Liver (tissue), 9 donors: Measurements from ENCODE around the gene DAND5. TPM values are rescaled to one million over a fixed set of nuclear protein-coding genes. Genes with fewer than 3 reads are reported as not detected.

Experiments
- DNase-seq: peaks from one replicate; pipeline ENCODE4 v3.0.0-alpha.2; 2017; ENCODE audit warnings: low spot score
- H3K27ac ChIP-seq, 2 donors: one replicate each; pipeline ENCODE4 v1.7.0; 2013; ENCODE audit warnings: inconsistent platforms in 2 of 2, low read length in 2 of 2, control low read depth in 1 of 2, low read depth in 1 of 2, mild to moderate bottlenecking in 1 of 2
- H3K27me3 ChIP-seq, 4 donors: one replicate each; pipeline versions ENCODE4 v1.6.1 to v1.7.0; 2013; ENCODE audit warnings: low read length in 3 of 4, inconsistent platforms in 1 of 4, mild to moderate bottlenecking in 1 of 4, moderate library complexity in 1 of 4; ENCODE audit not compliant: control insufficient read depth in 4 of 4, insufficient read depth in 4 of 4
- H3K36me3 ChIP-seq, 4 donors: one replicate each; pipeline versions ENCODE4 v1.6.1 to v1.7.0; 2013; ENCODE audit warnings: low read length in 3 of 4, mild to moderate bottlenecking in 3 of 4, low read depth in 1 of 4, moderate library complexity in 1 of 4; ENCODE audit not compliant: control insufficient read depth in 4 of 4, insufficient read depth in 3 of 4
- H3K4me1 ChIP-seq, 4 donors: one replicate each; pipeline versions ENCODE4 v1.6.1 to v1.7.0; 2013; ENCODE audit warnings: low read length in 3 of 4, mild to moderate bottlenecking in 3 of 4, moderate library complexity in 1 of 4; ENCODE audit not compliant: control insufficient read depth in 4 of 4, insufficient read depth in 4 of 4
- H3K4me3 ChIP-seq, 3 donors: one replicate each; pipeline versions ENCODE4 v1.6.1 to v1.7.0; 2013; ENCODE audit warnings: low read length in 3 of 3, control low read depth in 1 of 3, low read depth in 1 of 3, mild to moderate bottlenecking in 1 of 3
- H3K9ac ChIP-seq, 2 donors: one replicate each; pipeline ENCODE4 v1.7.0; 2013; ENCODE audit warnings: low read length in 2 of 2, mild to moderate bottlenecking in 2 of 2, moderate library complexity in 2 of 2, control low read depth in 1 of 2, low read depth in 1 of 2
- H3K9me3 ChIP-seq, 4 donors: one replicate each; pipeline versions ENCODE4 v1.6.1 to v1.7.0; 2013; ENCODE audit warnings: low read length in 3 of 4; ENCODE audit not compliant: control insufficient read depth in 4 of 4
- ATF3 ChIP-seq: IDR thresholded peaks from 2 replicates; pipeline ENCODE4 v1.6.1; 2016; ENCODE audit warnings: antibody characterized with exemption
- CTCF ChIP-seq: fragments of 150-350 bp; IDR thresholded peaks from 2 replicates; pipeline ENCODE4 v1.5.1; 2017; ENCODE audit warnings: improper control_type of control experiment, low read depth, low read length; ENCODE audit not compliant: missing input control
- EGR1 ChIP-seq, 2 donors: IDR thresholded peaks; 2 replicates each; pipeline ENCODE4 v1.6.1; 2016 to 2018; ENCODE audit warnings: antibody characterized with exemption in 2 of 2, low read depth in 2 of 2
- FOXA1 ChIP-seq: IDR thresholded peaks from 2 replicates; pipeline ENCODE4 v1.6.1; 2016; ENCODE audit warnings: antibody characterized with exemption
- FOXA2 ChIP-seq: IDR thresholded peaks from 2 replicates; pipeline ENCODE4 v1.6.1; 2016; ENCODE audit warnings: antibody characterized with exemption
- GABPA ChIP-seq, 2 donors: IDR thresholded peaks in 1 of 2; conservative IDR thresholded peaks in 1 of 2; 2 replicates each; pipeline ENCODE4 v1.6.1; 2016; ENCODE audit warnings: antibody characterized with exemption in 2 of 2, mild to moderate bottlenecking in 1 of 2, moderate library complexity in 1 of 2
- HNF4A ChIP-seq, 2 donors: conservative IDR thresholded peaks; 2 replicates each; pipeline ENCODE4 v1.6.1; 2016; ENCODE audit warnings: antibody characterized with exemption in 2 of 2, mild to moderate bottlenecking in 2 of 2
- HNF4G ChIP-seq: IDR thresholded peaks from 2 replicates; pipeline ENCODE4 v1.6.1; 2016; ENCODE audit warnings: antibody characterized with exemption
- JUND ChIP-seq, 2 donors: IDR thresholded peaks; 2 replicates each; pipeline ENCODE4 v1.6.1; 2016; ENCODE audit warnings: antibody characterized with exemption in 2 of 2
- NR2F2 ChIP-seq: IDR thresholded peaks from 2 replicates; pipeline ENCODE4 v1.6.1; 2016; ENCODE audit warnings: antibody characterized with exemption
- RAD21 ChIP-seq, 2 donors: IDR thresholded peaks; 2 replicates each; pipeline ENCODE4 v1.6.1; 2016; ENCODE audit warnings: antibody characterized with exemption in 2 of 2, mild to moderate bottlenecking in 2 of 2
- RXRA ChIP-seq, 2 donors: IDR thresholded peaks; 2 replicates each; pipeline ENCODE4 v1.6.1; 2017 to 2018; ENCODE audit warnings: antibody characterized with exemption in 2 of 2, mild to moderate bottlenecking in 1 of 2
- SP1 ChIP-seq: IDR thresholded peaks from 2 replicates; pipeline ENCODE4 v1.6.1; 2018; ENCODE audit warnings: antibody characterized with exemption, mild to moderate bottlenecking
- TAF1 ChIP-seq: conservative IDR thresholded peaks from 2 replicates; pipeline ENCODE4 v1.6.1; 2016; ENCODE audit warnings: antibody characterized with exemption, mild to moderate bottlenecking
- YY1 ChIP-seq: IDR thresholded peaks from 2 replicates; pipeline ENCODE4 v1.6.1; 2016; ENCODE audit warnings: antibody characterized with exemption, mild to moderate bottlenecking
- WGBS: extraction: QIAGEN DNeasy Blood & Tissue Kit; methylation state at CpG from one replicate; pipeline ENCODE4 v1.1.7; 2013; 5-methylcytosine and 5-hydroxymethylcytosine counted together
- polyA plus RNA-seq, 2 donors: library from polyadenylated mRNA; stranded (reverse) in 1 of 2; unstranded in 1 of 2; fragments of 200-250 nt in 1 of 2; fragments of >200 nt in 1 of 2; fragmentation: Nextera tagmentation in 1 of 2; extraction: Ambion mirVana in 1 of 2; gene quantifications; one replicate each; pipeline versions ENCODE4 v1.2.1 to v1.2.3, GENCODE V29; 2013 to 2015
- total RNA-seq, 2 donors: library from RNA; depleted of rRNA; stranded (reverse); fragments of >200 nt; gene quantifications; one replicate each; pipeline ENCODE4 v1.2.3, GENCODE V29; 2014
- TF ChIP-seq, protein P1 (sequence below): IDR thresholded peaks from 2 replicates; pipeline ENCODE4 v1.6.1; 2016; ENCODE audit warnings: antibody characterized with exemption, mild to moderate bottlenecking
- TF ChIP-seq, protein P2 (sequence below): IDR thresholded peaks from 2 replicates; pipeline ENCODE4 v1.6.1; 2016; ENCODE audit warnings: antibody characterized with exemption
- donor health status: healthy.
- donor health status: healthy.
- donor health status: healthy.
- donor health status: healthy.
- donor health status: healthy.

The DAND5 gene
- total and polyA plus RNA-seq, 4 donors = 0.23 TPM; not detected in 3

GRCh38 chr19:12953138-12953798 is 16.1 kb upstream of the DAND5 start:
- Histone ChIP-seq H3K9ac (no peak overlapping the region), H3K27me3 (no peaks in the 10 kb centered on the region), H3K9me3 (no peaks in the 10 kb centered on the region), H3K36me3 (peaks cover 18 to 41% (median 23%) of the 10 kb centered on the region in 4 donors), H3K4me3 (no peak overlapping the region), H3K27ac (peak overlapping the region; percentile 20 to 43), H3K4me1 (peaks cover 5 to 18% (median 14%) of the 10 kb centered on the region in 4 donors)
- WGBS = 73% methylated on average over 11 of the region's 11 CpGs
- DNase-seq = no peak
- TF ChIP-seq RAD21 (IDR thresholded peaks at IDR 0.05) = no peak
- no peak for TF ChIP-seq CTCF
- TF ChIP-seq, protein P1, sequence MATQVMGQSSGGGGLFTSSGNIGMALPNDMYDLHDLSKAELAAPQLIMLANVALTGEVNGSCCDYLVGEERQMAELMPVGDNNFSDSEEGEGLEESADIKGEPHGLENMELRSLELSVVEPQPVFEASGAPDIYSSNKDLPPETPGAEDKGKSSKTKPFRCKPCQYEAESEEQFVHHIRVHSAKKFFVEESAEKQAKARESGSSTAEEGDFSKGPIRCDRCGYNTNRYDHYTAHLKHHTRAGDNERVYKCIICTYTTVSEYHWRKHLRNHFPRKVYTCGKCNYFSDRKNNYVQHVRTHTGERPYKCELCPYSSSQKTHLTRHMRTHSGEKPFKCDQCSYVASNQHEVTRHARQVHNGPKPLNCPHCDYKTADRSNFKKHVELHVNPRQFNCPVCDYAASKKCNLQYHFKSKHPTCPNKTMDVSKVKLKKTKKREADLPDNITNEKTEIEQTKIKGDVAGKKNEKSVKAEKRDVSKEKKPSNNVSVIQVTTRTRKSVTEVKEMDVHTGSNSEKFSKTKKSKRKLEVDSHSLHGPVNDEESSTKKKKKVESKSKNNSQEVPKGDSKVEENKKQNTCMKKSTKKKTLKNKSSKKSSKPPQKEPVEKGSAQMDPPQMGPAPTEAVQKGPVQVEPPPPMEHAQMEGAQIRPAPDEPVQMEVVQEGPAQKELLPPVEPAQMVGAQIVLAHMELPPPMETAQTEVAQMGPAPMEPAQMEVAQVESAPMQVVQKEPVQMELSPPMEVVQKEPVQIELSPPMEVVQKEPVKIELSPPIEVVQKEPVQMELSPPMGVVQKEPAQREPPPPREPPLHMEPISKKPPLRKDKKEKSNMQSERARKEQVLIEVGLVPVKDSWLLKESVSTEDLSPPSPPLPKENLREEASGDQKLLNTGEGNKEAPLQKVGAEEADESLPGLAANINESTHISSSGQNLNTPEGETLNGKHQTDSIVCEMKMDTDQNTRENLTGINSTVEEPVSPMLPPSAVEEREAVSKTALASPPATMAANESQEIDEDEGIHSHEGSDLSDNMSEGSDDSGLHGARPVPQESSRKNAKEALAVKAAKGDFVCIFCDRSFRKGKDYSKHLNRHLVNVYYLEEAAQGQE = no peak
- TF ChIP-seq NR2F2 = no peak
- TF ChIP-seq YY1 = no peak
- no peak for TF ChIP-seq ATF3
- TF ChIP-seq SP1 = no peak
- no peak for TF ChIP-seq HNF4A (conservative IDR thresholded peaks at IDR 0.05)

DNA sequence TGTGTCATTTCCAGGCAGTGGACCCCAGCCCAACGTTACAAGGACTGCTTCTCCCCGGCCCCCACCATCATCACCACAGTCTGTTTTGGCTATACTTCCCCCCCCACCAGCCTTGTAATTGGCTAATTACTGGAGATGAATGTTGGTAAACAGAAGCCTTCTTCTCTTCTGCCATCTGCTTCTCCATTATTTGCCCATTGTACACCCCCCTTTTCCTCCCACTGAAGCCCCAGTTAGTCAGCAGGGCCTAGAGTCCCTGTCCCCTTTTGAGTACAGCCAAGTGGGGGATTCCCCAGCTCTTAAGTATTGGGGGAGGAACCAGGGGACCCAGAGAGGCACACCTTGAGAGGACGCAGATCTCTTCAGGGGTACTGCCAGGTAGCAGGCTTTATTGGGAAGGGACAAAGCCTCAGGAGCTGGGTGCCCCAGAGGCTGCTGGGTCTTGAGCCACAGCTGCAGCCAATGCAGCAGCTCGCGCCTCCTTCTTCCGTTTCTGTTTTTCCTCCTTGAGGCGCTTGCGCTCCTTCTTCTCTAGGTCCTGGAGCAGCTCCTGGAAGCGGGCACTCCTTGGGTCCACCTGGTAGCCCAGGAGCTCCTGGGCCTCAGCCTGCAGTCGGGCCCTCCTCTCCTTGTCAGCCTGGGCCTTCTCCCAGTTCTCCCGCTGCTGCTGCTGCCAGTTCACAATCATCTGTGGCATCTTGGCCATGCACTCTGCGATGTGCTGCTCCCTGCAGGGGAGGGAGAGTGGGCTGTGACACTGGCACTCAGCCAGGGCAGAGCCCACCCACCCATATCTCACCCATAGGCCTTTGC is 15.4 kb upstream of the DAND5 start:
- H3K9ac ChIP-seq = no peak overlapping the region
- H3K4me1 ChIP-seq = peaks cover 5 to 18% (median 14%) of the 10 kb centered on the region in 4 donors
- DNase-seq = no peak
- no peak for TF ChIP-seq FOXA2
- TF ChIP-seq ATF3 = no peak
- TF ChIP-seq NR2F2 = no peak
- TF ChIP-seq JUND (IDR thresholded peaks at IDR 0.05) = no peak
- TF ChIP-seq GABPA (IDR thresholded peaks at IDR 0.05 in 1 of 2, conservative IDR thresholded peaks at IDR 0.05 in 1 of 2) = no peak
- no peak for TF ChIP-seq EGR1 (IDR thresholded peaks at IDR 0.05; ENCODE audit: low read depth in 2 of 2)
- no peak for TF ChIP-seq HNF4G
- no peak for TF ChIP-seq YY1
- TF ChIP-seq RAD21 (IDR thresholded peaks at IDR 0.05) = no peak
- no peak for TF ChIP-seq HNF4A (conservative IDR thresholded peaks at IDR 0.05)
- TF ChIP-seq FOXA1 = no peak
- TF ChIP-seq CTCF = no peak
- TF ChIP-seq RXRA (IDR thresholded peaks at IDR 0.05) = no peak
- TF ChIP-seq TAF1 = no peak
- TF ChIP-seq, protein P1 = no peak
- TF ChIP-seq, protein P2, sequence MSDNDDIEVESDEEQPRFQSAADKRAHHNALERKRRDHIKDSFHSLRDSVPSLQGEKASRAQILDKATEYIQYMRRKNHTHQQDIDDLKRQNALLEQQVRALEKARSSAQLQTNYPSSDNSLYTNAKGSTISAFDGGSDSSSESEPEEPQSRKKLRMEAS = no peak

More for the DNA sequence above, 15.4 kb upstream of the DAND5 start:
- Histone ChIP-seq H3K9me3 (no peaks in the 10 kb centered on the region), H3K36me3 (peaks cover 12 to 34% (median 16%) of the 10 kb centered on the region in 4 donors), H3K27me3 (no peaks in the 10 kb centered on the region), H3K27ac (peak overlapping the region; percentile 20 to 43), H3K4me3 (no peak overlapping the region)
- 75% methylated on average over 12 of the region's 12 CpGs for WGBS
